GM12878 (cell line): ENCODE data around the gene LMOD1.

ENCODE experiments used
- BRCA1 ChIP-seq: IDR thresholded peaks from 2 replicates; pipeline ENCODE4 v1.6.1; 2011; ENCODE audit warnings: low read depth, low read length, improper control_type of control experiment
- CREM ChIP-seq: IDR thresholded peaks from 2 replicates; pipeline ENCODE4 v1.6.1; 2014; ENCODE audit warnings: antibody characterized with exemption, low read depth
- NFIC ChIP-seq: IDR thresholded peaks from 2 replicates; pipeline ENCODE4 v1.6.1; 2012; ENCODE audit warnings: low read depth, mild to moderate bottlenecking, inconsistent platforms, low read length, moderate library complexity
- NR2C1 ChIP-seq: fragments of 450-650 bp; IDR thresholded peaks from 2 replicates; pipeline ENCODE4 v1.6.1; 2017; ENCODE audit warnings: antibody characterized with exemption, mild to moderate bottlenecking, moderate library complexity
- POU2F2 ChIP-seq: IDR thresholded peaks from 3 replicates; pipeline ENCODE4 v1.6.1; 2011; ENCODE audit warnings: low read depth, mild to moderate bottlenecking, low read length, borderline replicate concordance
- STAT1 ChIP-seq: fragments of 450-650 bp; conservative IDR thresholded peaks from 2 replicates; pipeline ENCODE4 v1.6.1; 2014; ENCODE audit warnings: antibody characterized with exemption, mild to moderate bottlenecking
- TF ChIP-seq, protein P1 (sequence below): IDR thresholded peaks from 2 replicates; pipeline ENCODE4 v1.6.1; 2012; ENCODE audit warnings: low read depth, low read length, improper control_type of control experiment
- TF ChIP-seq, protein P2 (sequence below): IDR thresholded peaks from 2 replicates; pipeline ENCODE4 v1.6.1; 2011; ENCODE audit warnings: borderline replicate concordance, low read depth, mild to moderate bottlenecking, moderate library complexity, mixed read lengths, low read length; ENCODE audit not compliant: insufficient read depth; ENCODE audit errors: extremely low read length
- TF ChIP-seq, protein P3 (sequence below), 3 experiments: IDR thresholded peaks in 2 of 3; conservative IDR thresholded peaks in 1 of 3; 2 replicates each; pipeline ENCODE4 v1.5.1; 2011; ENCODE audit warnings: low read depth in 3 of 3, low read length in 3 of 3, mild to moderate bottlenecking in 3 of 3, control low read depth in 2 of 3, moderate library complexity in 2 of 3, inconsistent platforms in 1 of 3, mixed read lengths in 1 of 3; ENCODE audit not compliant: control insufficient read depth in 2 of 3, insufficient read depth in 1 of 3; ENCODE audit errors: extremely low read depth in 1 of 3
- TF ChIP-seq, protein P4 (sequence below): IDR thresholded peaks from 2 replicates; pipeline ENCODE4 v1.6.1; 2012; ENCODE audit warnings: low read depth, low read length, improper control_type of control experiment
- TF ChIP-seq, protein P5 (sequence below): fragments of 450-650 bp; IDR thresholded peaks from 2 replicates; pipeline ENCODE4 v1.6.1; 2016; ENCODE audit warnings: mild to moderate bottlenecking
- TF ChIP-seq, protein P6 (sequence below): IDR thresholded peaks from 2 replicates; pipeline ENCODE4 v1.6.1; 2011; ENCODE audit warnings: mild to moderate bottlenecking, low read depth, low read length, moderate library complexity; ENCODE audit not compliant: insufficient replicate concordance

DNA sequence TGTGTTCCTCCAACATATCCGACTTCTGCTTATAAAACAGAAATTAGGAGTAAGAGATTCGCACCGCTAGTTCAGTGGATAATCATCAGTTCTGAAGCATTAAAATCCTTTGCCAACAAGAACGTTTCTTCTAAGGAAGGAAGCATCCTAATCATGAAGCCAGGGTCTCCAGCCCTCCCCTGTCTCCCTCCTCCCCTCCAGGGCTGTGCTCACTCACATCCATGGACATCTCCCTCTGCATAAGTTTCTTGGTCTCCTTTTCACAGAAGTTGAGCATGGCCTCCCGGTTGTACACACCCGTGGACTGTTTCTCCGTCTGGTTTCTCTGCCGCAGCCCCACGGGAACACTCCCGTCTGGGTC is 505 bp downstream of the LMOD1 start:
- TF ChIP-seq, protein P1, sequence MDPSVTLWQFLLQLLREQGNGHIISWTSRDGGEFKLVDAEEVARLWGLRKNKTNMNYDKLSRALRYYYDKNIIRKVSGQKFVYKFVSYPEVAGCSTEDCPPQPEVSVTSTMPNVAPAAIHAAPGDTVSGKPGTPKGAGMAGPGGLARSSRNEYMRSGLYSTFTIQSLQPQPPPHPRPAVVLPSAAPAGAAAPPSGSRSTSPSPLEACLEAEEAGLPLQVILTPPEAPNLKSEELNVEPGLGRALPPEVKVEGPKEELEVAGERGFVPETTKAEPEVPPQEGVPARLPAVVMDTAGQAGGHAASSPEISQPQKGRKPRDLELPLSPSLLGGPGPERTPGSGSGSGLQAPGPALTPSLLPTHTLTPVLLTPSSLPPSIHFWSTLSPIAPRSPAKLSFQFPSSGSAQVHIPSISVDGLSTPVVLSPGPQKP, result no peak
- TF ChIP-seq, protein P2, sequence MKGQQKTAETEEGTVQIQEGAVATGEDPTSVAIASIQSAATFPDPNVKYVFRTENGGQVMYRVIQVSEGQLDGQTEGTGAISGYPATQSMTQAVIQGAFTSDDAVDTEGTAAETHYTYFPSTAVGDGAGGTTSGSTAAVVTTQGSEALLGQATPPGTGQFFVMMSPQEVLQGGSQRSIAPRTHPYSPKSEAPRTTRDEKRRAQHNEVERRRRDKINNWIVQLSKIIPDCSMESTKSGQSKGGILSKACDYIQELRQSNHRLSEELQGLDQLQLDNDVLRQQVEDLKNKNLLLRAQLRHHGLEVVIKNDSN, result no peak
- TF ChIP-seq, protein P3, sequence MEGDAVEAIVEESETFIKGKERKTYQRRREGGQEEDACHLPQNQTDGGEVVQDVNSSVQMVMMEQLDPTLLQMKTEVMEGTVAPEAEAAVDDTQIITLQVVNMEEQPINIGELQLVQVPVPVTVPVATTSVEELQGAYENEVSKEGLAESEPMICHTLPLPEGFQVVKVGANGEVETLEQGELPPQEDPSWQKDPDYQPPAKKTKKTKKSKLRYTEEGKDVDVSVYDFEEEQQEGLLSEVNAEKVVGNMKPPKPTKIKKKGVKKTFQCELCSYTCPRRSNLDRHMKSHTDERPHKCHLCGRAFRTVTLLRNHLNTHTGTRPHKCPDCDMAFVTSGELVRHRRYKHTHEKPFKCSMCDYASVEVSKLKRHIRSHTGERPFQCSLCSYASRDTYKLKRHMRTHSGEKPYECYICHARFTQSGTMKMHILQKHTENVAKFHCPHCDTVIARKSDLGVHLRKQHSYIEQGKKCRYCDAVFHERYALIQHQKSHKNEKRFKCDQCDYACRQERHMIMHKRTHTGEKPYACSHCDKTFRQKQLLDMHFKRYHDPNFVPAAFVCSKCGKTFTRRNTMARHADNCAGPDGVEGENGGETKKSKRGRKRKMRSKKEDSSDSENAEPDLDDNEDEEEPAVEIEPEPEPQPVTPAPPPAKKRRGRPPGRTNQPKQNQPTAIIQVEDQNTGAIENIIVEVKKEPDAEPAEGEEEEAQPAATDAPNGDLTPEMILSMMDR (IDR thresholded peaks at IDR 0.05 in 2 of 3, conservative IDR thresholded peaks at IDR 0.05 in 1 of 3; ENCODE audit: control insufficient read depth in 2 of 3, extremely low read depth in 1 of 3, insufficient read depth in 1 of 3, low read depth in 3 of 3, low read length in 3 of 3), result no peak
- no peak for TF ChIP-seq CREM
- no peak for TF ChIP-seq STAT1
- TF ChIP-seq, protein P4, sequence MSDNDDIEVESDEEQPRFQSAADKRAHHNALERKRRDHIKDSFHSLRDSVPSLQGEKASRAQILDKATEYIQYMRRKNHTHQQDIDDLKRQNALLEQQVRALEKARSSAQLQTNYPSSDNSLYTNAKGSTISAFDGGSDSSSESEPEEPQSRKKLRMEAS, result no peak
- TF ChIP-seq, protein P5, sequence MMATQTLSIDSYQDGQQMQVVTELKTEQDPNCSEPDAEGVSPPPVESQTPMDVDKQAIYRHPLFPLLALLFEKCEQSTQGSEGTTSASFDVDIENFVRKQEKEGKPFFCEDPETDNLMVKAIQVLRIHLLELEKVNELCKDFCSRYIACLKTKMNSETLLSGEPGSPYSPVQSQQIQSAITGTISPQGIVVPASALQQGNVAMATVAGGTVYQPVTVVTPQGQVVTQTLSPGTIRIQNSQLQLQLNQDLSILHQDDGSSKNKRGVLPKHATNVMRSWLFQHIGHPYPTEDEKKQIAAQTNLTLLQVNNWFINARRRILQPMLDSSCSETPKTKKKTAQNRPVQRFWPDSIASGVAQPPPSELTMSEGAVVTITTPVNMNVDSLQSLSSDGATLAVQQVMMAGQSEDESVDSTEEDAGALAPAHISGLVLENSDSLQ, result no peak
- TF ChIP-seq NR2C1, result no peak
- no peak for TF ChIP-seq BRCA1
- no peak for TF ChIP-seq POU2F2
- no peak for TF ChIP-seq NFIC
- TF ChIP-seq, protein P6, sequence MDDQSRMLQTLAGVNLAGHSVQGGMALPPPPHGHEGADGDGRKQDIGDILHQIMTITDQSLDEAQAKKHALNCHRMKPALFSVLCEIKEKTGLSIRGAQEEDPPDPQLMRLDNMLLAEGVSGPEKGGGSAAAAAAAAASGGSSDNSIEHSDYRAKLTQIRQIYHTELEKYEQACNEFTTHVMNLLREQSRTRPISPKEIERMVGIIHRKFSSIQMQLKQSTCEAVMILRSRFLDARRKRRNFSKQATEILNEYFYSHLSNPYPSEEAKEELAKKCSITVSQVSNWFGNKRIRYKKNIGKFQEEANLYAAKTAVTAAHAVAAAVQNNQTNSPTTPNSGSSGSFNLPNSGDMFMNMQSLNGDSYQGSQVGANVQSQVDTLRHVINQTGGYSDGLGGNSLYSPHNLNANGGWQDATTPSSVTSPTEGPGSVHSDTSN, result no peak
